PC-9 (cell line): ENCODE results near the gene CALM1.

ENCODE experiments used
- CTCF ChIP-seq: fragments of 200-600 bp; sonication (generic); conservative IDR thresholded peaks from 2 replicates; pipeline ENCODE4 v1.6.1; 2017; ENCODE audit warnings: mixed run types, antibody characterized with exemption, mild to moderate bottlenecking, moderate library complexity
- EZH2 ChIP-seq: fragments of 200-600 bp; sonication (generic); IDR thresholded peaks from 2 replicates; pipeline ENCODE4 v1.8.0; 2017; ENCODE audit warnings: antibody characterized with exemption, low read depth

- TF ChIP-seq CTCF = no peak
- no peak for TF ChIP-seq EZH2
Measured at GRCh38 chr14:90421632-90422020, 24.8 kb downstream of the CALM1 start.
